Activated naive CD4-positive, alpha-beta T cell treated with anti-CD3 and anti-CD28 coated beads, Interleukin-2, amount 50 U/mL, for 24 hours (primary cell): ENCODE data around the gene AVPR2.
A peak's percentile ranks its signal among the peaks of the same experiment; 100 is the strongest.

Source experiments
- H3K27ac Mint-ChIP-seq: one replicate; pipeline ENCODE4 v1.8.0; 2021; ENCODE audit warnings: mild to moderate bottlenecking, mixed read lengths
- H3K27me3 Mint-ChIP-seq: one replicate; pipeline ENCODE4 v1.8.0; 2021; ENCODE audit warnings: mixed read lengths
- H3K36me3 Mint-ChIP-seq: one replicate; pipeline ENCODE4 v1.8.0; 2021; ENCODE audit warnings: mixed read lengths
- H3K4me1 Mint-ChIP-seq: one replicate; pipeline ENCODE4 v1.8.0; 2021; ENCODE audit warnings: mixed read lengths
- H3K4me3 Mint-ChIP-seq: one replicate; pipeline ENCODE4 v1.8.0; 2021; ENCODE audit warnings: mild to moderate bottlenecking, mixed read lengths
- H3K9me3 Mint-ChIP-seq: one replicate; pipeline ENCODE4 v1.8.0; 2021; ENCODE audit warnings: mixed read lengths

The AVPR2 gene

DNA sequence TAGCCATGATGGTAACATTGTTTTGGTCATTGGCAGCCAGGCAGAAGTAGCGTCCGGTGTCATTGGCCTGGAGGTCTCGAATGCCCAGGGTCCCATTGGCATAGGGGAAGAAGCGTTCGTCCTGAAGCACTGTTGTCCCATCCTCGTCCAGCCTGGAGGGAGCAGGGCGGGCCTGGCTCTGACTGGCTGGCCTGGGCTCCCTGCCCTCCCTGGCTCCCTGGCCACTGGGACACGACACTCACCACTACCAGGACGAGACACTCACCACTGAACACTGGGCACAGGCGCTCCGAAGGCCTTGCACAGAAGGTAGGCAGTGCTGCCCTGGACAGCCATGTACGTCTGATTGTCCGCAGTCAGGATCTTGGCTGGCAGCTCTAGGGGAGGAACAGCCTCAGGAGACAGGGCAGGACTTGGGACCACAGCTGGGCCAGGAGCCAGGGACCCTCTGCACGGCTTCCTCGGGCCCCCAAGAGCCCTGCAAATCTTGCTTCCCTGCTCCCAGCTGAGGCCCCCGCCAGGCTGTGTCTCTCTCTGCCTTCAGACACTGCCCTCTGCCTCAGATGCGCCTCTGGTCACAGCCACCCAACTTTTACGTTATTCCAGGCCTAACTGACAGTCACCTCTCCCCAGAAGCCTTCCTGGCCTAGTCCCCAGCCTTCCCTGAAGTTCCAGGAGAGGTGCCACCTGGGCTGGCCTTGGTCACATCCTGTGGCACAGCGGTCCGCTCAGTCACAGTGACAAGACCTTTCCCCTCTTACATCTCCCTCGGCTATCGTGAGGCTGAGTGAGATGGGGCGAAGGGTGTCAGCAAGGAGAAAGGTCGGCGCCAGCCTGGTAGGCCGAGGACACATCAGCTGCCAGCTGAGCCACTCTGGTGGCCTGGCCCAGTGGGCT, 35.6 kb upstream of the AVPR2 start:
- Mint-ChIP-seq H3K9me3 (no peaks in the 10 kb centered on the region), H3K4me3 (no peak overlapping the region), H3K36me3 (no peaks in the 10 kb centered on the region), H3K27me3 (no peaks in the 10 kb centered on the region), H3K27ac (no peak overlapping the region), H3K4me1 (no peaks in the 10 kb centered on the region)

DNA sequence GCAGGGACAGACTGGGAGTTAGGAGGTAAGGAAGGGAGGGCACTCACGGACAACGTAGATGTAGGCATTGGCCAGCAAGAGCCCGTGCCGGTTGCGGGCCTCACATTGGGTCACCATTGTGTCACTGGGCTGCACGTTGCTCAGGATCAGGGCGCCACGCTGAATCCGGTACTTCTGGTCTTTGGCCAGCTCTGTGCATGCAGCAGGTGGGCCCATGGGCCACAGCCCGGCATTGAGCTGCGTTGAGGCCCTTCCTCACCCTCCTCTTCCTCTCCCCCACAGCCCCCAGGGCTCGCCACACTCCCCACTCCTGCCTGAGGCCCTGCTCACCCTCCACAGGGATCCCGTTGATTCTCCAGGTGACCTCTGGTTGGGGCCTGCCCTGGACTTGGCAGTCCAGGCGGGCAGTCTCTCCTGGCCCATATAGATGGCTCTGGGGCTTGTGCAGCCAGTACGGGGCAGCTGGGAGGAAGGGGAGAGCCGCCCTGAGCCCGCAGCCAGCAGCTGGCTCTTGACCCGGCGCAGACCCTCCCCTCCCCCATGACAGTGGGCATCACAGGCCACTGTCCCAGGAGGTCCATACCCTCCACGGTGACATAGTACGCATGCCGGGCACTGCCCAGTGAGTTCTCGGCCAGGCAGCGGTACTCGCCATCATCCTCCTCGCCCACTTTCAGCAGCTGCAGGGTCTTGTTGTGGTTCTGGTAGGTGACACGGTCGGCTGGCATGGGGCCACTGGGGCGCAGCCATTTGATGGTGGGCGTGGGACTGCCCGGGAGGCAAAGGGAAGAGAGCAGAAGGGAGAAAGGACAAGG, 34.8 kb upstream of the AVPR2 start:
- Mint-ChIP-seq H3K9me3 (no peaks in the 10 kb centered on the region), H3K4me1 (no peaks in the 10 kb centered on the region), H3K36me3 (no peaks in the 10 kb centered on the region), H3K27me3 (peaks cover under 1% of the 10 kb centered on the region), H3K4me3 (no peak overlapping the region), H3K27ac (no peak overlapping the region)

DNA sequence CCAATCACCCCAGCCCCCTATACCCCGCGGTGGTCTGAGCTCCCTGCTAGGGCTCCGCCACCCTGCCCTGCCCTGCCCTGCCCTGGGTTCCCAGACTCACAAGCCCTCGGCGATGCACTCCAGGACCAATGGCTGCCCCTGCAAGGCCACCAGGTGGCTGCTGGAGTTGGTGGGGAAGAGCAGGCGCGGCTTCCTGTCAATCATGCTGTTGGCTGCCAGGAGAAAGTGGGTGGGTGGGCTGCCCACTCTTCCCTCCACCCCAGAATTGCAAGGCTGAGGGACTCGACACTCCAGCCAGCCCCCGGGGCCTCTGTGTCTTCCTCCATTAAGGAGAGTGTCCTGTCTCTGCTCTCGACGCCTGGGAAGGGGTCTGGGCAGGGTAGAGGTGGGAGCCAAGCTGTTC, 34.2 kb upstream of the AVPR2 start:
- H3K36me3 Mint-ChIP-seq: no peaks in the 10 kb centered on the region
- H3K27ac Mint-ChIP-seq: no peak overlapping the region
- H3K4me1 Mint-ChIP-seq: no peaks in the 10 kb centered on the region
- H3K27me3 Mint-ChIP-seq: peaks cover 3% of the 10 kb centered on the region
- no peak overlapping the region for H3K4me3 Mint-ChIP-seq
- no peaks in the 10 kb centered on the region for H3K9me3 Mint-ChIP-seq

DNA sequence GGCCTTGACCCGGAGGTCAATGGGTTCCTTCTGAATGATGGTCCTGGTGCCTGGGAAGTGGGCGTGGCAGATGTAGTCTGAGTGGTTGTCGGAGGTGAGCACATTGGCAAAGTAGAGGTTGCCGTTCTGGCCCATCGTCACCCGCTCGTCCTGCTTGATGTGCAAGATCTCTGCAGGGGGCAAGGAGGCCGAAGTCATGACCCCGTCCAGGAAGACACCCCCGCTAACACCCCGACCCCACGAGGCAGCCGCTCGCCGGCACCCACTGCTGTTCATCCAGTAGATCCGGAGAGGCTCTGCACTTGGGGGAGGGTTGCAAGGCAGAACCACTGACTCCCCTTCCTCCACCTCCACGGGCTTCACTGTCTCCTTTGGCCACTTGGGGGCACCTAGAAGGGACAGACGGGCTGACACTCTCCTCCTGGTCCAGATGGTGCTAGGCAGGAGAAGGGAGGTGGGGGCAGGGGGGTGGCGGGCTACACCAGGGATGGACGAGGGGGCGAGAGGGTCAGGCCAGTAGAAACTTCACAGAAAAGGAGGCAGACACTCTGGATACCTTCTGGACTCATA, 33.6 kb upstream of the AVPR2 start:
- peaks cover 3% of the 10 kb centered on the region for H3K27me3 Mint-ChIP-seq
- no peaks in the 10 kb centered on the region for H3K9me3 Mint-ChIP-seq
- H3K36me3 Mint-ChIP-seq: no peaks in the 10 kb centered on the region
- H3K4me1 Mint-ChIP-seq: no peaks in the 10 kb centered on the region
- H3K27ac Mint-ChIP-seq: no peak overlapping the region
- no peak overlapping the region for H3K4me3 Mint-ChIP-seq

DNA sequence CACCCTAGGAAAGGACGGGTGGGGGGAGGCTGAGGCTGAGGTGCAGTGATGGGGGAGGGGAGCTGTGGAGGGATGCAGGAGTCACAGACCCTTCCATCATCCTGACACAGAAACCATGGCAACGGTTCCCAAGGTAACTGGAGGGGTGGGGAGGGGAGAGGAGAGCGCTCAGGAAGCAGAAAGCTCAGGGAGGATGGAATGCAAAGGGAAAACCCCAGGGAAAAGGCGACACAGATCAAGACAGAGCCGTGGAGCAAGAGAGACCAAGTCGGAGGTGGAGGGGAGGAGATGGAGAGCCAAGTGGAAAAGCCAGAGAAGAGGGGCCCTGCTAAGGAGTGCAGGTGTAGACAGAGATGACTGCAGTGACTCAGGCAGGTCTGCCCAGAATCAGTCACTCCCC, 33.0 kb upstream of the AVPR2 start:
- H3K9me3 Mint-ChIP-seq: no peaks in the 10 kb centered on the region
- no peak overlapping the region for H3K4me3 Mint-ChIP-seq
- H3K27me3 Mint-ChIP-seq: peaks cover 3% of the 10 kb centered on the region
- H3K4me1 Mint-ChIP-seq: peaks cover 4% of the 10 kb centered on the region
- no peak overlapping the region for H3K27ac Mint-ChIP-seq
- H3K36me3 Mint-ChIP-seq: no peaks in the 10 kb centered on the region

DNA sequence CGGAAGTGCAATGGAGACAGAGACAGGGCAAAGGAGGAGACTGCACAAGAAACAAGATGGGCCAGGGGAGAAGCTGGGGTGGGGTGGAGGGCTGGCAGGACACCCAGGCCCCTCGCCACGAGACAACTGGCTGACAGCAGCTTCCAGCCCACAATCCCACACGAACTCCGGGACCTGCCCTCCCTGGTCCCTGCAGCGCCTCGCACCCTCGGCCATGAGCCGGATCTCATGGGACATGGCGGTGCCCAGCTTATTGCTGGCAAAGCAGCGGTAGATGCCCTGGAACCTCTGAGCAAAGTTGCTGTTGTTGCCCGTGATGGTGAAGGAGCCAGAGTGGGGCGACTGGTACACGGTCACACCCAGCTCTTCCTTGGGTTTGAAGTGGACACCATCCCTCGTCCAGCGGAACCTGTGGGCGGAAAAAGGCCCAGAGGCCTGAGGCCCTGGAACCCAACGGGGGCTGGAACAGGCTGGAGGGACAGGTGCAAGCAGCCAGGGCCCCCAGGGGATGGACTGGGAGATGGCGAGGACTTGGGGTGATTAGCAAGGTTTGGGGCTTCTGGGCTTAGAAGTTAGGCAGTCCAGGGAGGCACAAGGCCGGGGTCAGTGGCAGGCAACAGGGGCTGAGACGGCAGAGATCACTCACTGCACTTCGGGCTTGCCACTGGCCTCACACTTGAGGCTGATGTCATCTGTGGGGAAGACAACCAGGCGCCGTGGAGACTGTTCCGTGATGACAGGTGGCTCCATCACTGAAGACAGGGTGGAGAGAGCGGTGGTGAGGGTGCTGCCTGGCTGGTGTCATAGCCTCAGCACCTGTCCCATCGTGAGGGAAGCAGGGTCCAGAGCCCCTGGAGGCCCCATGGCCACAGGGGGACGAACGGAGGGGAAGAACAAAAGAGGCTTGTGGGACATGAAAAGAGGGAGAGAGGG, 32.3 kb upstream of the AVPR2 start:
- Mint-ChIP-seq H3K9me3 (no peaks in the 10 kb centered on the region), H3K4me1 (peaks cover 5% of the 10 kb centered on the region), H3K4me3 (no peak overlapping the region), H3K36me3 (no peaks in the 10 kb centered on the region), H3K27me3 (peaks cover 3% of the 10 kb centered on the region), H3K27ac (peak overlapping the region; percentile 41)

DNA sequence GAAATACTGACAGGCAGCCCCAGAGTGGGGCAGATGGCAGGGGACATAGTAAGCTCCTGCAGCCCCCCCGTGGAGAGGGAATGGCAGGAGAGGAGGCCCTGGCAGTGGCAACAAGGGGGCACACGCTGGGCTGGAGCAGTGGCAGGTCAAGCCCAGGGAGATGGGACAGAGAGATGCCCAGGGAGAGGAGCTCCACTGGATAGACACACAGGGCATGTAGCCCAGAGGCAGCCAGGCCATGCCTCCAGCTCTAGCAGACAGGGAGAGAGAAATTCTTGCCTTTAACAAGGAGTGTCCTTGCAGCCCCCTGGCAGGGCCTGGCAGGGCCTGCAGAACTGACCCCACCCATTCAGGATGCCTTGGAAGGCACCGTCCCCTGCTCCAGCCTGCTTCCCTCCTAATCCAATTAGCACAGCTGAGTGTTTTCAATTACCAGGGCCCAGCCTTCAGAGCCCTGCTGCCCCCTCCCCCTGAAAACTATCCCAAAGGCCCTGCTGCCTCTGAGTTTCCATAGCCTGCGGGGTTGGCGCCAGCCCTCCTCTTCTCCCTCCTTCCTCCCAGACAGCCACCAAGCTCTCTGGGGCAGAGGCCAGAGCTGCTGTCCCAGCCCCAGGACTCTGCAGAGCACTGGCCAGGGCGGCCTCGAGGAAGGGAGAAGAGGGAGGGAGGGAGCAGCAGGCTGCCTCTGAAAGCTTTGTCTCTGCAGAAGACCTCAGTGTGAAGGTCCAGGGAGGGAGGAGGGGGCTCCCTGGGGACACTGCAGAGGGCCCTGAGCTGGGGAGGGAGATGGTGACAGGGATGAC, 31.0 kb upstream of the AVPR2 start:
- peaks cover 13% of the 10 kb centered on the region for H3K4me1 Mint-ChIP-seq
- H3K27ac Mint-ChIP-seq: no peak overlapping the region
- peaks cover 3% of the 10 kb centered on the region for H3K27me3 Mint-ChIP-seq
- no peak overlapping the region for H3K4me3 Mint-ChIP-seq
- no peaks in the 10 kb centered on the region for H3K36me3 Mint-ChIP-seq
- H3K9me3 Mint-ChIP-seq: no peaks in the 10 kb centered on the region

DNA sequence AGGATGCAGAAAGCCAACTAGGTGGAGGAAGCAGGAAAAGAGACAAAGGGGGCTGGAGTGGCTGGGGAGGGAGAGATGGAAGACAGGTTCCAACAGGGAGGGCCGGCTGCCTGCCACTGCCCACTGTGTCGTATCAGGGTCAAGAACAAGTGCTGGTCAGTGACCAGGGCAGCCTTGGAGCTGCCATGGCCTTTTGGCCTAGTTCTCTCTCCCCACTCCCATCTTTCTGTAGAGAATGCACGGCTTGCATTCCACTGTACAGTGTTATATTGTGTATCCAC, 30.4 kb upstream of the AVPR2 start:
- H3K36me3 Mint-ChIP-seq: no peaks in the 10 kb centered on the region
- H3K9me3 Mint-ChIP-seq: no peaks in the 10 kb centered on the region
- H3K27ac Mint-ChIP-seq: no peak overlapping the region
- H3K27me3 Mint-ChIP-seq: peaks cover 4% of the 10 kb centered on the region
- H3K4me3 Mint-ChIP-seq: no peak overlapping the region
- H3K4me1 Mint-ChIP-seq: peaks cover 16% of the 10 kb centered on the region

DNA sequence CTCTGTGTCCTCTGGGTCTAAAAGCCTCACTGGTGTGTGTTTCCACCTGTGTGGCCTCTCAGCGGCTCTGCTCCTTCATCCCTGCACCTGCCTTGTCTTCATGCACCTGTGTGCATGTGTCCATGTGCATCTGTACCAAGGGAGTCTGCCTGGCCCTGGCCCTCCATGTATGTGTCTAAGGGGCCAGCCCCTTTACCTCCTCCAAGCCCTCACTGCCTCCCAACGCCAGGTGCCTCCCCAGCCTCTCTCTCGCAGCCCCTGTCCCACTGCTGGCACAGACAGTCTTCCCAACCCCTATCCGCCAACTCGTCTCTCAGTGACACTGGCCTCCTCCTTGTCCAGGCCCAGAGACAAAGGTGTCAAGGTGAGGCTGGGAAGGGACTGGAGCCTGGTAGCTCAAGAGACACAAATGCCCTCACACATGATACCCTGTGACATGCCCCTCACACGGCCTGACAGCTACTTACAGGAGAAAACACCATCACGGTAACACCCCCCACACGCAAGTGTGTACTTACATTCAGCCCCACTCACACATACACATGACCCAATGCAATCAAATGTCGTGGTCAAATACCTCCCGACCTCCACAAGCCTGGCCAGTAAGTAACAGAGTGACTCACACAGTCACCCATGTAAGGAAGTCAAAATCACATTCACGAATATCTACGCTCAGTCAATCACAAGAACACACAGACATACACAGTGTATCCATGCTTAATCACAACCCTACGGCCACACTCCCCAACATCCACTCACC, 29.9 kb upstream of the AVPR2 start:
- no peaks in the 10 kb centered on the region for H3K9me3 Mint-ChIP-seq
- peaks cover 20% of the 10 kb centered on the region for H3K4me1 Mint-ChIP-seq
- peaks cover 5% of the 10 kb centered on the region for H3K27me3 Mint-ChIP-seq
- H3K4me3 Mint-ChIP-seq: no peak overlapping the region
- no peaks in the 10 kb centered on the region for H3K36me3 Mint-ChIP-seq
- peak overlapping the region; percentile 51 for H3K27ac Mint-ChIP-seq

DNA sequence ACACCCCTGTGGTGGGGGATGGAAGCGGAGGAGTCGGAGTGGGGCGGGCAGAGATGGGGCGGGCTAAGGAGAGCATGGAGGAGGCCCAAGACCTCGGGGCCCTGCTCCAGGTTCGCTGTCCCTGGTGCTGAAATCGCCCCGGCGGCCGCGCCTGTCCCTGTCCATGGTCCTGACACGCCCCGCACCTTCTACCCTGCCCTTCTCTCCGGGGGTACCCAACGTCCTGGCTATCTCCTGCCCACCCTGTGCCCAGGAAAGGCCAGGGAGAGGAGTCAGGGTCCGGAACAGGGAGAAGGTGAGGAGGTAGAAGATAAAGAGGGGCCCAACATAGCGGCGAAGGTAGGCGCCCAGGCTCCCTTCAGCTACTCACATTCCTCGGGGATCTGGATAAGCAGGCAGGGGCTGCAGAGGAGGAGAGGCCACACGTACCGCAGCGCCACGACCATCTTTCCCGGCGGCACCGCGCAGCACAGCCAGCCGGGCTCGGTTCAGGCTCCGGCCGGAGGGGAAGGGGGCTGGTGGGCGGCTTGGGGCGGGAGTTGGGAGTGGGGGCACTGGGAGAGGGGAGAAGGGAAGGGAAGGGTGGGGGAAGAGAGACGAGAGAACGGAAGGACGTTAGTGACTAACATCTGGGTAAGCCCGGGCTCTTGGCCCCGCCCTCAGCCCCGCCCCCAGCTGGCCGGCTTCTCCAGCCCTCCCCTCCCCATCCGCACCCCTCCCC, 28.9 kb upstream of the AVPR2 start:
- Mint-ChIP-seq H3K27ac (no peak overlapping the region), H3K36me3 (no peaks in the 10 kb centered on the region), H3K9me3 (no peaks in the 10 kb centered on the region), H3K27me3 (peaks cover 7% of the 10 kb centered on the region), H3K4me1 (peaks cover 20% of the 10 kb centered on the region), H3K4me3 (no peak overlapping the region)

DNA sequence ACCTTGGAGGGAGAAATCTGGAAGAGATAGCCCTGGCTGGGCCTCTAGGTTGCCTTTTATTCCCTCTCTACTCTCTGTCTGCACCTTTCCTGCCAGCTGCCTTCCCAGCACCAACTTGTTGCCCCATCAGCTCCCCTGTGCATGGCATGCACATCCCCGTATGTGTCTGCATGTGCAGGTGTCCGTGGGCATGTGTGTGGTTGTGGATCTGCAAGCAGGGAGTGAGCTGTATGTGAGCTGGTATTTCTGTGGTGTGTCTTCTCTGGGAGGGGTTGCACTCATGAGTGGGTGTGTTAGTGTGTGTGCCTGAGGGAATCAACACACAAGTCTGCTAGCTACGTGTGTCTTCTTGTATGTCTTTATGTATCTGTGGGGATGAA, 28.4 kb upstream of the AVPR2 start:
- H3K9me3 Mint-ChIP-seq: no peaks in the 10 kb centered on the region
- peak overlapping the region; percentile 59 for H3K27ac Mint-ChIP-seq
- no peaks in the 10 kb centered on the region for H3K36me3 Mint-ChIP-seq
- H3K27me3 Mint-ChIP-seq: peaks cover 7% of the 10 kb centered on the region
- H3K4me1 Mint-ChIP-seq: peaks cover 20% of the 10 kb centered on the region
- no peak overlapping the region for H3K4me3 Mint-ChIP-seq

DNA sequence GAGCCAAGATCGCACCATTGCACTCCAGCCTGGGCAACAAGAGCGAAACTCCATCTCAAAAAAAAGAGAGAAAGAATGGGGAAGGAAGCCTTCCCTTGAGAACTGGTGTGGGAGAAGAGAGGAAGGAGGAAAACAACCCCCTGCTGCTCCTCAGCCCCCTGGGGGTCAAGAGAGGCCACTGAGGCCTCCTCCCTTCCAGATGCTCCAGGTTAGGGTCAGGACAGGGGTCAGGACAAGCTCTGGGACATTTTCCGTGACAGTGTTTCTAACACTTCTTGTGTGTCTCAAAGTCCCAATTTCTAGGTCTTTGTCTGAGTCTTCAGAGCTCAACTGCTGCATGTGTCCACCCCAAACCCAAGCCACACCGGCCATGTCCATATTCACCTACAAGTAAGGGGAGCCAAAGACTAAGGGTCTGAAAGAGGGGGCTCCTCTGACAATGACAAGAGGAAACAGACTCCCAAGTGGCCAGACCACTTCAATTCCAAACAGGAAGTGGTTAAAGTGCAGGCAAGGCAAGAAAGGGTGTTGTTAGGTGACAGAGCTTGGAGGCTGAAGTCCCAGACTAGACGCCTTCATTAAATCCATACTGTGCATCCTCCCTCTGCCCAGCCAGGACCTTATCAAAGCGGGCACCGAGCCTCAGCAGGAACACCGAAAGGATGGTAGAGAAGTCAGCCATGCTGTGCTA, 26.8 kb upstream of the AVPR2 start:
- H3K4me3 Mint-ChIP-seq: no peak overlapping the region
- H3K36me3 Mint-ChIP-seq: no peaks in the 10 kb centered on the region
- no peak overlapping the region for H3K27ac Mint-ChIP-seq
- H3K4me1 Mint-ChIP-seq: peaks cover 20% of the 10 kb centered on the region
- H3K27me3 Mint-ChIP-seq: peaks cover 7% of the 10 kb centered on the region
- no peaks in the 10 kb centered on the region for H3K9me3 Mint-ChIP-seq

DNA sequence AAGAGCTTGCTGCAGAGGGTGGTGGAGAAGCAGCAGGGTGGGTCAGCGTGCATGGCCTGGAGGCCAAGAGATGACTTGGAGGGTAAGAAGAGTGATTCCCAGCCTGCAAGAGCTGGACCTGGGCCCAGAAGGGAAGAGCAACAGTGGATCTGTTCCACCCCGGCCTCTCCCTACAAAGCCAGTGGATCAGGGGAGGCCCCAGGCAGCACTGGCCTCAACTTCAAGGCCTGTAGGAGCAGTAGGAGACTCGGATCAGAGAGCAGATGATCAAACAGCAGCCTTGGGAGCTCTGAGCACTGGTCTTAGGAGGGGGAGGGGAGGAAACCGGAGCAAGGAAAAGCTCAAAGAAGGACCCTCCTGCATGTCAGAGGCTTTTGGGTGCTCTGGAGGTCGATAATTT, 26.1 kb upstream of the AVPR2 start:
- Mint-ChIP-seq H3K9me3 (no peaks in the 10 kb centered on the region), H3K4me3 (no peak overlapping the region), H3K27me3 (peaks cover 7% of the 10 kb centered on the region), H3K27ac (peak overlapping the region; percentile 47), H3K36me3 (no peaks in the 10 kb centered on the region), H3K4me1 (peaks cover 20% of the 10 kb centered on the region)
